ENCODE results near the gene GET4. TPM values are rescaled to one million over a fixed set of nuclear protein-coding genes. Genes with fewer than 3 reads are reported as not detected.

The GET4 gene
- total and polyA plus RNA-seq, 2 of the 4 experiments (the other 2 are of a cell fraction) = 11.3 to 30.9 TPM

DNA sequence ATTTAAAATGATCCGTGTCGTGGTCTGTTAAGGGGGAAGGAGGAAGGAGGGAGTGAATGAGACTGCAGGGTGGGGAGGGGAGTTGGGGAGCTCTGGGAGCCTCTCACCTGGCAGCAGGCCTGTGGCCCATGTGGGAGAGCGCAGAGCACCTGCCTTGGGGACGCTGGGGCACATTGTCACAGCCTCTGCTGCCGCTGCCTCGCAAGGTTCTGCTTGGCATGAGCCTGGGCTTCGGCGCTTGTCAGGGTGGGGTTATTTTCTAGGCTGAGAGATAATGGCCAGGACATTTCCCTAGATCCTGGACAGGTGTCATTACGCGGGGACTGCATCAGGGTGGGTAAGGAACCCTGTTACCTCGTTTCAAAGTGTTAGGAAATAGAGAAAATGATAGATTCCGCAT, 46.3 kb upstream of the GET4 start (continued):
- TF ChIP-seq MAZ (IDR thresholded peaks at IDR 0.05; ENCODE audit: borderline replicate concordance, low read depth, low read length) = no peak
- no peak for TF ChIP-seq MXI1 (IDR thresholded peaks at IDR 0.05; ENCODE audit: borderline replicate concordance, low read depth, low read length)

DNA sequence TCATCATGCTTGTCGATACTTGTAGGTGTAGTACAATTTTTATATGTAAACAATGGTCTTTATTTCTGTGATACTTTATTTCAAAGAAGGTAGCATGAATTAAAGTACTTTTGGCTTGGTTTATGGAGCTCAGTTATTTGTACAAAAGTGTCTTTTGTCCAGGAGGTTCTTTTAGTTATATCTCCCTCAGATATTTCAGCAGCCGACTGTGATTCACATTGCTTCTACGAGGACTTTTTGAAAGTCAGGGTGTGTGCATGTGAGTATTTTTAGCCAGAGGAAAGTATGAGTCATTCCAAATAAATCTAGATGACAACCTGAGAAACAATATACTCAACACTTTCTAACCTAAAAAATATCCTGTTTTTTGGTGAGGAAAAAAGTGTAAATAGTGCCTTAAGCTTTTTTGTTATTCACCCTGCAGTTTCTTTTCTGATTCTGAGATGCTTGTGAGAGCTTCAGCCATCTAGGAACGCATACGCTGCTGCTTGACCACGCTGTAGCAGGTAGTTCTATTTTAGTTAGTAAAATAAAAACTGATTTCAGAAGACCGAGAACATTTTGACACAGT, 44.7 kb upstream of the GET4 start:
- H2AK9ac ChIP-seq (replicated peaks; ENCODE audit: low read depth, low read length, poor library complexity) = no peak overlapping the region
- peak overlapping the region; percentile 63; the same call in 1 of the 2 replicates for H2BK20ac ChIP-seq (ENCODE audit: low read depth, low read length)
- peak overlapping the region; percentile 89; the same call in 1 of the 2 replicates for H3K18ac ChIP-seq (ENCODE audit: low read depth, low read length)
- CTCF ChIA-PET = no interaction called here
- peak overlapping the region; percentile 15; the same call in 1 of the 2 replicates for H3K14ac ChIP-seq (replicated peaks; ENCODE audit: low read depth, low read length)
- no CpG with 5 or more reads among the region's 7 CpGs for WGBS, 2 experiments (ENCODE audit: extremely low coverage in 2 of 2, insufficient read length in 1 of 2)
- peaks cover 20 to 72% of the 10 kb centered on the region in 2 experiments for H3K79me1 ChIP-seq (ENCODE audit: low read depth in 1 of 2, low read length in 2 of 2)
- dilution Hi-C loops (cut with HindIII; ENCODE audit: low sequenced_read_pairs, unreplicated experiment) (no loop called here), in situ Hi-C loops (cut with MboI; ENCODE audit: low sequenced_read_pairs) (no loop called here), intact Hi-C loops (cut with micrococcal nuclease) (no loop called here)
- peak; percentile 80 for ATAC-seq (ENCODE audit: low read depth)
- no peak overlapping the region; the same call in 1 of the 2 replicates for H3K56ac ChIP-seq (ENCODE audit: extremely low read depth, insufficient read depth, low read length)
- H2BK120ac ChIP-seq (ENCODE audit: low read depth, low read length) = peak overlapping the region; percentile 43
- H3K9me1 ChIP-seq (ENCODE audit: insufficient read depth, low read length) = peaks cover 21% of the 10 kb centered on the region
- H3K23ac ChIP-seq (ENCODE audit: low read depth, low read length) = no peak overlapping the region
- H3K9me3 ChIP-seq (ENCODE audit: control insufficient read depth, insufficient read depth, low read length) = no peaks in the 10 kb centered on the region
- peak overlapping the region; percentile 73 for H2BK5ac ChIP-seq (ENCODE audit: low read depth, low read length, poor library complexity, severe bottlenecking)
- peaks cover under 1% of the 10 kb centered on the region for H3K36me3 ChIP-seq (ENCODE audit: control insufficient read depth, insufficient read depth, low read length)
- peak overlapping the region; percentile 87; the same call in 1 of the 2 replicates for H2AK5ac ChIP-seq (ENCODE audit: low read depth, low read length)
- H4K20me1 ChIP-seq (ENCODE audit: insufficient read depth, low read length) = peaks cover 51% of the 10 kb centered on the region
- no peak overlapping the region; the same call in 2 of the 3 replicates for H2BK15ac ChIP-seq (ENCODE audit: low read depth, low read length)
- peak overlapping the region; percentile 96 for H3K4me2 ChIP-seq (ENCODE audit: low read depth, low read length)
- no peak overlapping the region for H4K91ac ChIP-seq (ENCODE audit: insufficient read depth, low read depth, low read length)
- peak overlapping the region; percentile 52; the same call in 1 of the 2 replicates for H3K27ac ChIP-seq (ENCODE audit: insufficient read depth, low read length)
- no TSS peak for BruUV-seq (replicated peaks)
- H3K4me3 ChIP-seq (ENCODE audit: insufficient read depth, low read depth, low read length) = no peak overlapping the region
- peak overlapping the region in 1 of 2 experiments; percentile 10; a peak in 1 of 4 replicates for H4K8ac ChIP-seq (ENCODE audit: low read depth in 2 of 2, low read length in 2 of 2)
- peak overlapping the region; percentile 55; the same call in 1 of the 2 replicates for H4K5ac ChIP-seq (ENCODE audit: low read depth, low read length)
- H3K4me1 ChIP-seq (ENCODE audit: control insufficient read depth, insufficient read depth, low read length) = peaks cover 22% of the 10 kb centered on the region
- no peak overlapping the region for H2AFZ ChIP-seq (replicated peaks; ENCODE audit: low read length, poor library complexity)
- peak; percentile 94 for DNase-seq
- H3K4ac ChIP-seq (ENCODE audit: low read depth, low read length) = peak overlapping the region; percentile 73; the same call in 1 of the 2 replicates
- POLR2A ChIA-PET (ENCODE audit: unreplicated experiment) = interaction anchor here (0.6 kb wide), 1 partner anchor 18 kb away, joined by 3 read pairs; no protein-coding TSS in a partner anchor
- no peak overlapping the region for H3K9ac ChIP-seq (ENCODE audit: low read depth, low read length)
- H3K27me3 ChIP-seq (ENCODE audit: control insufficient read depth, insufficient read depth, low read length) = no peaks in the 10 kb centered on the region
- TF ChIP-seq NFE2L2 (IDR thresholded peaks at IDR 0.05; ENCODE audit: low read depth, low read length) = no peak
- TF ChIP-seq, protein P1, sequence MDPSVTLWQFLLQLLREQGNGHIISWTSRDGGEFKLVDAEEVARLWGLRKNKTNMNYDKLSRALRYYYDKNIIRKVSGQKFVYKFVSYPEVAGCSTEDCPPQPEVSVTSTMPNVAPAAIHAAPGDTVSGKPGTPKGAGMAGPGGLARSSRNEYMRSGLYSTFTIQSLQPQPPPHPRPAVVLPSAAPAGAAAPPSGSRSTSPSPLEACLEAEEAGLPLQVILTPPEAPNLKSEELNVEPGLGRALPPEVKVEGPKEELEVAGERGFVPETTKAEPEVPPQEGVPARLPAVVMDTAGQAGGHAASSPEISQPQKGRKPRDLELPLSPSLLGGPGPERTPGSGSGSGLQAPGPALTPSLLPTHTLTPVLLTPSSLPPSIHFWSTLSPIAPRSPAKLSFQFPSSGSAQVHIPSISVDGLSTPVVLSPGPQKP (IDR thresholded peaks at IDR 0.05; ENCODE audit: borderline replicate concordance, low read depth, low read length) = no peak
- peak; percentile 64 for TF ChIP-seq POLR2A (IDR thresholded peaks at IDR 0.05; ENCODE audit: low read depth, low read length)
- TF ChIP-seq BHLHE40 (IDR thresholded peaks at IDR 0.05; ENCODE audit: low read depth, low read length) = peak; percentile 88
- no peak for TF ChIP-seq SMC3 (IDR thresholded peaks at IDR 0.05; ENCODE audit: low read depth, low read length)
- TF ChIP-seq MAZ (IDR thresholded peaks at IDR 0.05; ENCODE audit: borderline replicate concordance, low read depth, low read length) = peak; percentile 16; the same call in 1 of the 2 replicates
- TF ChIP-seq MXI1 (IDR thresholded peaks at IDR 0.05; ENCODE audit: borderline replicate concordance, low read depth, low read length) = no peak
- no peak for TF ChIP-seq CEBPB (IDR thresholded peaks at IDR 0.05; ENCODE audit: low read depth, low read length)
- no peak for TF ChIP-seq RFX5 (IDR thresholded peaks at IDR 0.05; ENCODE audit: low read depth, low read length)
- TF ChIP-seq, protein P2, sequence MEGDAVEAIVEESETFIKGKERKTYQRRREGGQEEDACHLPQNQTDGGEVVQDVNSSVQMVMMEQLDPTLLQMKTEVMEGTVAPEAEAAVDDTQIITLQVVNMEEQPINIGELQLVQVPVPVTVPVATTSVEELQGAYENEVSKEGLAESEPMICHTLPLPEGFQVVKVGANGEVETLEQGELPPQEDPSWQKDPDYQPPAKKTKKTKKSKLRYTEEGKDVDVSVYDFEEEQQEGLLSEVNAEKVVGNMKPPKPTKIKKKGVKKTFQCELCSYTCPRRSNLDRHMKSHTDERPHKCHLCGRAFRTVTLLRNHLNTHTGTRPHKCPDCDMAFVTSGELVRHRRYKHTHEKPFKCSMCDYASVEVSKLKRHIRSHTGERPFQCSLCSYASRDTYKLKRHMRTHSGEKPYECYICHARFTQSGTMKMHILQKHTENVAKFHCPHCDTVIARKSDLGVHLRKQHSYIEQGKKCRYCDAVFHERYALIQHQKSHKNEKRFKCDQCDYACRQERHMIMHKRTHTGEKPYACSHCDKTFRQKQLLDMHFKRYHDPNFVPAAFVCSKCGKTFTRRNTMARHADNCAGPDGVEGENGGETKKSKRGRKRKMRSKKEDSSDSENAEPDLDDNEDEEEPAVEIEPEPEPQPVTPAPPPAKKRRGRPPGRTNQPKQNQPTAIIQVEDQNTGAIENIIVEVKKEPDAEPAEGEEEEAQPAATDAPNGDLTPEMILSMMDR (conservative IDR thresholded peaks at IDR 0.05; ENCODE audit: low read depth, low read length) = no peak
- TF ChIP-seq FOS (IDR thresholded peaks at IDR 0.05; ENCODE audit: low read depth, low read length) = peak; percentile 99
- no peak for TF ChIP-seq RCOR1 (IDR thresholded peaks at IDR 0.05; ENCODE audit: insufficient replicate concordance, low read length)
- TF ChIP-seq CHD1 (IDR thresholded peaks at IDR 0.05; ENCODE audit: low read depth, low read length) = peak; percentile 63; the same call in 1 of the 2 replicates

All from IMR-90 (cell line).